GM23248 (cell line): ENCODE measurements around the gene CSHL1.
"Not testable (repeated sequence)": the region's sequence is repeated elsewhere in the genome, so short reads cannot be mapped to it uniquely, and the experiment has no call there.

ENCODE experiments used
- EZH2 ChIP-seq: fragments of 200-600 bp; sonication (generic); IDR thresholded peaks from 2 replicates; pipeline ENCODE4 v1.6.1; 2018; ENCODE audit warnings: antibody characterized with exemption, mild to moderate bottlenecking; ENCODE audit not compliant: insufficient read depth, poor library complexity, severe bottlenecking
- EZH2phosphoT487 ChIP-seq: fragments of 200-600 bp; sonication (generic); IDR thresholded peaks from 2 replicates; pipeline ENCODE4 v1.6.1; 2018; ENCODE audit warnings: antibody characterized with exemption, moderate library complexity, mild to moderate bottlenecking, low read depth; ENCODE audit not compliant: insufficient read depth

DNA sequence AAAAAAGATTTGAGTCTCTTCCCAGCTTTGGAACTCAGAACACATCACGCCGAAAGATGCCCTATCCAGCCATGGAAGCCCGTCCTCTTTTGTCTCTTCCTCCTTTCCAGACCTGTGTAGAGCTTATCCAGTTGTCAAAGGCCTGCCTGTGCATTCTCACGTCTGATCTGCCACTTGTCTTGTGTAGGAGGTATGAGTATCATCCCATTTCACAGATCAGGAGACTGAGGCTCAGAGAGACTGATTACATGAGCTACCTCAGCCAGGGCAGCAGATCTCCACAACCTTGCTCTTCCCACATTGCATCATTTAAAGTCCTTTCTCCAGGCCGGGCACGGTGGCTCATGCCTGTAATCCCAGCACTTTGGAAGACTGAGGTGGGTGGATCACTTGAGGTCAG is 36.4 kb downstream of the CSHL1 start:
- TF ChIP-seq EZH2, EZH2phosphoT487: not testable (repeated sequence)
